ENCODE measurements around the gene RASL11A.
A peak's percentile ranks its signal among the peaks of the same experiment; 100 is the strongest.
"Not testable (repeated sequence)": the region's sequence is repeated elsewhere in the genome, so short reads cannot be mapped to it uniquely, and the experiment has no call there.

RASL11A gene

GRCh38 chr13:27267596-27267995, 3.0 kb upstream of the RASL11A start:
- no peak for DNase-seq (ENCODE audit: low read depth)

DNA sequence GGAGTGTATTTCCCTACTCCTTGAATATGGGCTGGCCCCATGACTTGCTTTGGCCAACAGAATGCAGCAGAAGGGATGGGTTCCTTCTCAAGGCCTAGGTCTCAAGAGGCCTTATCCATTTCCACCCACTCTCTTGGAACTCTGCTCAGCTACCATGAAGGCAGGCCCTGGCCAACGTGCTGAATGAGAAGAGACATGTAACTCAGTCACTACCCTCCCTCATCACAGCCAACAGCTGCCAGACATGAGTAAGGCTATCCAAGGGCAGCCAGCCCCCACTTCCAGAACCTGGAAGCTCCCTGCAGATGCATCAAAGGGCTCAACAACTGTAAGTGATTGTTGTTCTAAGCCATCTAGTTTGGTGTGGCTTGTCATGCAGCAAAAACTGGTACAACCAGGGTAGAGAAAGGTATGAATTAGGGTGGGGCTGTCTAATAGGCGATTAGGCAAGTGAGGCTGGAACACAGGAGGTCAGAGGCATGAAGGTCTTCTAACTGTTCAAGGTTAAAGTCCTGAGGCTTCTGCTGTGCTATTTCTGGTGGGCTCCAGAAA, 1.4 kb upstream of the RASL11A start:
- no peak for DNase-seq (ENCODE audit: low read depth)

DNA sequence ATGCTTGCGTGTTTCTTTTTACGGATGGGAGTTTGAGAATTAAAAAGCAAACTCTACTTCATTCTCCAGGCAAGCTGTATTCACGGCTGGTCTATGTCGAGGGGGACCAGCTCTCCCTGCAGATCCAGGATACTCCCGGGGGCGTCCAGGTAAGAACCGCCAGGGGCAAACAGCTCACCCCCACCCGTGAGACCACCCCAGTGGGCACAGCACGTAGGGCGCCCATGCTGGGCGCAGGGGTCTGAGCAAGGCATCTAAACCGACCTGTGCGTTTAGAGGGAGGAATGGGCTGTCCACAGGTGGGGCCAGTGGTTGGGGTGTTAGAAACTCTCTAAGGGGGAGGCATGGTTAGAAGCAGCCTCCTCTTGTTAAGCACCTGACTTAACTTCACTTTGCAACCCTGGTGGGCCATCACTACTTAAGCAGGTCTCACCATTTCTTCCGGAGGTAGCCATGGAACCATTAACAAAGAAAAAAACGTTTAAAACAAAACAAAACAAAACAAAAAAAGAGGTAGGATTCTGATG, 1.0 kb downstream of the RASL11A start:
- DNase-seq (ENCODE audit: low read depth) = no peak

DNA sequence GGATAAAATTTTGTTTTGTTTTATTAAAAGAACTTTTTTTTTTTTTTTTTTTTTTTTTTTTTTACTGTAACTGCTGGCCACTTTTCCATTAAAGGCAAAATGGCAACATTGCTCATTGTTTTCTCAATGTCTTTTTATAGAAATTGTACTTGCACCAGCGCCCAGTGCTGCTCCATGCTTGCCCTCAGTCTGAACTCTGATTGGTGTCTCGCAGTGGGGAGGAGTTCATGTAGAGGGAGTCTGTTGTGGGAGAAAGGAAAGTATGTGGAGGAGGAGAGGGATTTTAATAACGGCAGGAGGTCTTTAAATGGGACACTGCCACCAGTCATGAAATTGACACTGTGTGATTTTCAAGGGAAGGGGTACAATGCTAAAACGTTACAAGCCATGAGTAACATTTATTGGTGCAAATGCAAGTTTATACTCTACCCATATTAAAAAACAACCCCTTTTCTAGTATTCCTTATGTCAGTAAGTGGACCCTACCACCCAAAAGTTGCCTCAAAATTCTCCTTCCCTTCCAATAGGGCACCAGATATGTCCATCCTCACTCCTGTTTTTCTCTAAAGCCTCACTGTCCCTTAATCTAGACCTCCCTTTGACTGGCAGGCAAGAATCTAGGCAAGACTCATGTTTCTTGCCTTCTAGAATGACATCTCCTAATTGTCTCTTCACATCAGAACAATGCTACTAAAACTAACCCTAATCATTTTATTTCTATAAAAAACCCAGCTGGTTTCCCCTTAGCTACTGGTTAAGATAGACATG, 3.2 kb downstream of the RASL11A start:
- DNase-seq (ENCODE audit: low read depth) = no peak

- DNase-seq (ENCODE audit: low read depth) = no peak
Measured at GRCh38 chr13:27274631-27275030, 4.0 kb downstream of the RASL11A start.

- DNase-seq (ENCODE audit: low read depth) = no peak
Measured at GRCh38 chr13:27276188-27276587, 5.6 kb downstream of the RASL11A start.

GRCh38 chr13:27279506-27279905, 8.9 kb downstream of the RASL11A start:
- no peak for DNase-seq (ENCODE audit: low read depth)

DNA sequence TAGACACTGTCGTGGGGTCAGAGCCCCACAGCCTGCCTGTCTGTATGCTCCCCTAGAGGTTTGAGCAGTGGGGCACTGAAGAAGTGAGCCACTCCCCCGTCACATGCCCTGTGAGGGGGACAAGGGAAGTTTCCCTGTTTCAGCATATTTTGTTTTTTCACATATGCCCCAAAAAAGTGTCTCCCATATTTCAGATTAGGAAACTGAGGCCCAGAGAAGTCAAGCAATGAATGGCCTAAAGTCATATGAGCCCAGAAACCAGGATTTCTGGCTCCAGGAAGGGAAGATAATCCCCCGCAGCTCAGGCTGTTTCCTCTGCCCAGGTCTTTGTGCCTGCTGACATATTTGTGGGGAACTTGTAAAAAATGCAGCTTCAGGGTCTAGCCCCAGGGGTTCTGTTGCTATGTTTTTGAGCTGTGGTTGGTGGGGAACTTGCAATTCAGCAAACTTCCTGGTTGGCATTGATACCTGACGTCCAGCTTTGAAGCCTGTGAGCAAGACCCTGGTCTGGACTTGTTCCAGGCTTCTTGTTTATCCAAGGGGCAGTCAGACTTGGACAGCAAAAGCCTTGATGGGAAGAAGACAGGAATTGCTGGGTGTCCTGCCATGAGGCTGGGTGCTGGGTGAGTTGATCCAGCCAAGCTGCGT, 9.5 kb downstream of the RASL11A start:
- DNase-seq (ENCODE audit: low read depth) = no peak

DNA sequence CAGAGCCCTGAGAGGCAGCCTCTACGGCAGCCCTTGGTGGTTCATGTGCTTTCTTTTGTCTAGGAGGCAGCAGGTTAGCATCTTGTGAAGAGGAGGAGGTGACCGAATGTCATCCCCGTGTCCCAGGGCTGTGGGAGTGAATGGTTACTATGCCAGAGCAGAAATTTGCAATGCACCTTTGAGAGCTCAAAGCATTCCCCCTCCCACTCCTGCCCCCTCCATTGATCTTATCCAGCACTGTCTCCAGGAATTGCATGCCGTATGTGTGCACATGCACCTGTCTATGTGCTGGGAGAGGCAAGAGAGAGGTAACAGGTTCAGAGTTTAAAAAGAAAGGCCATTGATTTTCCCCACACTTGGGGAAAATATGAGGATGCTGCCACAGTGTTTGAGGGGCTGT, 10.2 kb downstream of the RASL11A start:
- DNase-seq (ENCODE audit: low read depth) = no peak

GRCh38 chr13:27281420-27281819, 10.8 kb downstream of the RASL11A start:
- no peak for DNase-seq (ENCODE audit: low read depth)

- DNase-seq (ENCODE audit: low read depth) = no peak
Measured at GRCh38 chr13:27283906-27284493, 13.4 kb downstream of the RASL11A start.

GRCh38 chr13:27288392-27288791, 17.8 kb downstream of the RASL11A start:
- DNase-seq (ENCODE audit: low read depth) = no peak

GRCh38 chr13:27289011-27289665, 18.5 kb downstream of the RASL11A start:
- DNase-seq (ENCODE audit: low read depth) = no peak

DNA sequence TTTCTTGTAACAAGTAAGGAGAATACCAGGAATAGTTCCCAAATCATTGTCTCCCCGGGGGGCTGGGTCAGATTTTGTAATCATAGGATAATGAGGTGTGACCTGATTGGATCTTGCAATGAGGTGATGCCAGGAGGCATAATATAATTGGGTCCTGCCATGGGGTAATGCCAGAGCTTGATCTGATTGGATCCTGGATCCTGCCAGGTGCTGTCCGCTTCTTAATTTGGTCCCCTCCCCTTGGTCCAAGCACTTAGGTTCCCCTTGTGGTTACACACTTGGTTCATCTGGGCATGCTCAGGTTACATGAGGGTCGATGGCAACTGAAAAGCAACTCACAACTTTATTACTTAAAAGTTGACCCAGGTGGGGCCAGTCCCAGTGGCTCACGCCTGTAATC, 20.1 kb downstream of the RASL11A start:
- DNase-seq (ENCODE audit: low read depth) = no peak

GRCh38 chr13:27291967-27292366, 21.3 kb downstream of the RASL11A start:
- DNase-seq (ENCODE audit: low read depth) = not testable (repeated sequence)

- DNase-seq (ENCODE audit: low read depth) = no peak
Measured at GRCh38 chr13:27293076-27293691, 22.6 kb downstream of the RASL11A start.

DNA sequence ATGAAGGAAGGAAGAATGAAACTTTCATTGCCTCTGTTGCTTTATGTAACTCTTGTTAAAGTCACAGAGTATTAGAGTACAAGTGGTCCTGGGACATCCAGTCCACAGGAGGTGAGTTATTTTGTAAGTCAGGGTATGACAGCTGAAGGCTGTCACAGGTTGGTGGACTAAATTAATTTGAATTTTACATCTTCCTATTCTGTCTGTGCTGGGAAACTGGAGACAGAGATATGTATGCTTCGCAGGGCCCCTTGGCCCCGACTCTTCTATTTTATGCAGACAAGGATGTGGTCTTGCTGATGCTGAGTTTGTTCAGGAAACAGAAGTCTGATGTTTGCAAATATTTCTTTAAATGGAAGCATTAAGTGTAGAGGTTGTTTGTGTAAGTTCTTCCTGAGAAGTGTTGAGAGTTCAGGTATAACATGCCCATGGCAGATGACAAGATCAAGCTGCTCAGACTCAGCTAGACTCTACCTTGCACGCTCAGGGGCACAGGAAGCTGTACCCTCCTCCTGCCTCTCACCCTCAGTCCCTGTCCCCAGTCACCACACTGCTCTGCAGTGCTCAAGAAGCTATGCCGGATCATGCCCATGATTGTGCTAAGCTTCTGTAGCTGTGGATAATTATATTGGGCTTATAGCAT, 23.4 kb downstream of the RASL11A start:
- no peak for DNase-seq (ENCODE audit: low read depth)

- DNase-seq (ENCODE audit: low read depth) = peak; percentile 44
Measured at GRCh38 chr13:27295096-27295495, 24.5 kb downstream of the RASL11A start.

- no peak for DNase-seq (ENCODE audit: low read depth)
Measured at GRCh38 chr13:27295660-27296059, 25.0 kb downstream of the RASL11A start.

DNA sequence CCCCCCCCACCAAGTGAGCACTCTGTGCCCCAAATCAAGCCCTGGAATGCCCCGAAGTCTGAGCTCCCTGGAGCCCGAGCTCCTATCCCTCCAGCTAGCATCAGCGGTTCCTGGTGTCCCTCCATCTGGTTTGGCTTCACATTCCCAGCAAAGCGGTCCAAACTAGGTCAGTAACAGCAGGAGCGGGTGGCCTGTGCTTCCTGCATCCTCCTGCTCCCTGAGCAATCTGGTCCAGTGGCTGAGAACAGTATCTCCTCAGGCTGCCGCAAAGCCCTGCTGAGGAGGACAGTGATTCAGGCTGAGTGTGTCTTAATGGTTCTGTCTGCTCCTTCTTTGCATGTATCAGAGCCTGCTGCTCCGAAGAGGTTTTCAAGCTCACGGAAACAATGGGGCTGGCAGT, 25.9 kb downstream of the RASL11A start:
- no peak for DNase-seq (ENCODE audit: low read depth)

DNA sequence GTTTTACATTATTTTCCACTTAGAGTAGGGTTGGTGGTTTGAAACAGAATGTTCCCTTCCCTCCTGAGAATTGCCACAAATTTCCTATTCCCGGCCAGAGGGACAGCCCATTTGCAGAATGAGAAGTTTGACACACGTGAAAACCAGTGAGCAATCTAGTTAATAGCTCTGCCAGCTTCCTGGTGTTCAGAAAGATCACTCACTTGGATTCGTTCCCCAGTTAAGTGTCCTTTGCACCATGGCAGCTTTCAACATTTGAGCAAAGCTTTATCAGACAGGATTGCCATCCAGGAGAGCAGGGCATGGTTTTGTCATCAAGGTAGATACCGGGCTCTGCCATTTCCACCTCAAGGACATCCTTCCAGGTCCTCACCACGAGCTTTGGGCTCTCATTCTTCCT, 28.2 kb downstream of the RASL11A start:
- DNase-seq (ENCODE audit: low read depth) = no peak
